ENCODE results near the gene NUP88. TPM values are rescaled to one million over a fixed set of nuclear protein-coding genes. Genes with fewer than 3 reads are reported as not detected.

Gene NUP88
- total RNA-seq, 1 experiment from 2014 or later: 219 TPM

DNA sequence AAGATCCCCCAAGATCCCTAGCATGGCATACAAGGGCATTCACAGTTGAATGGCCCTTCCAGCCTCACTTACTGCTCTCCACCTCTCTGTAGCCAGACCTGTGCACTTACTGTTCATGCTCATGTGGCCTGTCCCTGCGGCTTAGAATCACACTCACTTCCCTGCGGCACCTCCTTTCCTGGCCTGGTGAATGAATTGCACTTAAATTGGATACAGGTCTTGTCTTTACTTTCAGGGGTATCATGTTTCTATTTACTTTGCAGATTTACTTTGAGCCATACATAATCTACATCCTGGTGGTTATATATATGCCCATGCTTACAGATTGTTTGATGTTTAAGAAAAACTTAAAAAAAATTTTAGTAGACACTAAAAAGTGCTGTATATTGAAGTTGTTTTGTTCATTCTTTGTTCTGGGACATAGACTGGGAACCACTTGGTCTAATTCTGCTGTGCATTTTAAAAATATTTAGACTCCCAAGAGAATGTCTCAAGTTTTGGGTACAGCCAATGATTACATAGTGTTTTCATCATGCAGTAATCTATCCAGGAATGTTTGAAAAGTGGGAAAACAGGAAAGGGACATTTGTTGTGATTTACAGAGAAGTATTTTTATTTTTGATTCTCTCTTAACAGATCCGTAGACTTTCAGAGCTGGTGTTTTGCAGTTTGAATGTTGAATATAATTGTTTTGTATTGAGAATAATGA is 63.9 kb downstream of the NUP88 start:
- no peak for DNase-seq (ENCODE audit: low read depth)

DNA sequence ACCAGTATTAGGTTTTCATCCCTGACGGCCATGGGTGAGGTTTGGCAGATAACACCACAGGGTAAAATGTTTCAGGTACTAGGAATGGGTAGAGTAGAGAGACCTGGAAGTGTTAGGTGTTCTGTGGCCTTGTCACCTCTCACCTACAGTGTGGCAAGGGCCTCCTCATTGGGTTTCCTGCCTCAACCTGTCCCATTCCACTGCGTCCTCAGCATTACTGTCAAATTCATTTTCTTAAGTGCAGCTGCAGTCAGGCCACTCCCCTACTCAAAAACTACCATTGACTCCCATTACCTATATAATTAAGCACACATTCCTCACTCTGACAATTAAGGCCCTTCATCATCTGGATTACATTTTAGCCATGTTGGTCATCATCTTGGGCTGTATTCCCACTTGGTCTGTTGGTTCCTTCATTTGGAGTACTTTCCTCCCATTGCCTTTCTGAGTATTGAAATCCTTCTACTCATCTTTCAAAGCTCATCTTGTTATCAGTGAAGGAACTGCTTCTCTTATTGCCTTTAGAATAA is 64.5 kb downstream of the NUP88 start:
- no peak for DNase-seq (ENCODE audit: low read depth)

DNA sequence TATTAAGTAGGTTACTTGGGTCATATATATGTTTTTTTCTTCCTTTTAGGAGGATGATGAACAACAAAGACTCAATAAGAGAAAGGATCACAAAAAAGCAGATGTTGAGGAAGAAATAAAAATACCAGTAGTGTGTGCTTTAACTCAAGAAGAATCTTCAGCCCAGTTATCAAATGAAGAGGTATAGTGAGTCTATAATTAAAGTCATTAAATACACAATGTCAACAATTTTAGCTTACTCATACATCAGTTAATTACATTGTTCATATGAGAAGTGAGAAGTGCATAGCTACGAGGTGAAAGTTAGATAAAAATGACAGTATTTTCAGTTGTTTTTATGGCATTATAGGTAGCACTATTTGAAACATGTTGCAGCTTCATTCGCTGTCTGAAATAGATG is 65.2 kb downstream of the NUP88 start:
- DNase-seq (ENCODE audit: low read depth): no peak

GRCh38 chr17:5352681-5353289 is 66.7 kb downstream of the NUP88 start:
- DNase-seq (ENCODE audit: low read depth): no peak

DNA sequence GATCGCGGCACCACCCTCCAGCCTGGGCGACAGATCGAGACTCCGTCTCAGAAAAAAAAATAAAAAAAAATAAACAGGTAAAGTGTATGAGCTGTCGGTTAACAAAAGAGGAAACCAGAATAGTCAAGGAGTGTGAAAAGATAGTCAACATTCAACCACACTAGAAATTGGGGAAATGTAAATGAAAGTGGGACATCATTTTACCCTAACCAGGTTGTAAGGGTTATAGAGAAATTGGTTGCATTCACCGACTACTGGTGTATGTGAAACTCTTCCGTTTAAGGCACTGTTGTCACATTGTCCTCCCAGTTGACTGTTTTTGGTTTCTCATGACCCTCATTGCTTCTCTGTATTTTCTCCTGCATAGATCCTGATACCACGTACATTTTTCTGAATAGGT is 74.5 kb downstream of the NUP88 start:
- no peak for DNase-seq (ENCODE audit: low read depth)

Other genes with a start within 250 kb of the NUP88 start
- gene ZNF594, start 227.8 kb downstream of the NUP88 start, total RNA-seq (2014; rRNA removed; shearing (Covaris generic)): 6.4 and 8.1 TPM in 2 replicates
- gene SCIMP, start 184.8 kb downstream of the NUP88 start, total RNA-seq (2014; rRNA removed; shearing (Covaris generic)): not detected in 2 replicates
- 35.4 and 36.7 TPM in 2 replicates for gene RABEP1, start 137.4 kb downstream of the NUP88 start, total RNA-seq (2014; rRNA removed; shearing (Covaris generic))
- gene RPAIN, start 520 bp upstream of the NUP88 start, total RNA-seq (2014; rRNA removed; shearing (Covaris generic)): 45.8 and 68.7 TPM in 2 replicates
- 661 and 738 TPM in 2 replicates for gene C1QBP, start 19.5 kb upstream of the NUP88 start, total RNA-seq (2014; rRNA removed; shearing (Covaris generic))
- 13.4 and 26.3 TPM in 2 replicates for gene DHX33, start 49.3 kb upstream of the NUP88 start, total RNA-seq (2014; rRNA removed; shearing (Covaris generic))
- 47.4 and 64.4 TPM in 2 replicates for gene DERL2, start 66.5 kb upstream of the NUP88 start, total RNA-seq (2014; rRNA removed; shearing (Covaris generic))
- 18.7 and 25.9 TPM in 2 replicates for gene MIS12, start 66.9 kb upstream of the NUP88 start, total RNA-seq (2014; rRNA removed; shearing (Covaris generic))
- 15.9 and 19.8 TPM in 2 replicates for gene NLRP1, start 164.8 kb upstream of the NUP88 start, total RNA-seq (2014; rRNA removed; shearing (Covaris generic))